ENCODE data around the gene KCNN4. TPM values are rescaled to one million over a fixed set of nuclear protein-coding genes. Genes with fewer than 3 reads are reported as not detected.
"Not testable (repeated sequence)": the region's sequence is repeated elsewhere in the genome, so short reads cannot be mapped to it uniquely, and the experiment has no call there.

The KCNN4 gene
- total RNA-seq, 1 donor, result 7.2 TPM

DNA sequence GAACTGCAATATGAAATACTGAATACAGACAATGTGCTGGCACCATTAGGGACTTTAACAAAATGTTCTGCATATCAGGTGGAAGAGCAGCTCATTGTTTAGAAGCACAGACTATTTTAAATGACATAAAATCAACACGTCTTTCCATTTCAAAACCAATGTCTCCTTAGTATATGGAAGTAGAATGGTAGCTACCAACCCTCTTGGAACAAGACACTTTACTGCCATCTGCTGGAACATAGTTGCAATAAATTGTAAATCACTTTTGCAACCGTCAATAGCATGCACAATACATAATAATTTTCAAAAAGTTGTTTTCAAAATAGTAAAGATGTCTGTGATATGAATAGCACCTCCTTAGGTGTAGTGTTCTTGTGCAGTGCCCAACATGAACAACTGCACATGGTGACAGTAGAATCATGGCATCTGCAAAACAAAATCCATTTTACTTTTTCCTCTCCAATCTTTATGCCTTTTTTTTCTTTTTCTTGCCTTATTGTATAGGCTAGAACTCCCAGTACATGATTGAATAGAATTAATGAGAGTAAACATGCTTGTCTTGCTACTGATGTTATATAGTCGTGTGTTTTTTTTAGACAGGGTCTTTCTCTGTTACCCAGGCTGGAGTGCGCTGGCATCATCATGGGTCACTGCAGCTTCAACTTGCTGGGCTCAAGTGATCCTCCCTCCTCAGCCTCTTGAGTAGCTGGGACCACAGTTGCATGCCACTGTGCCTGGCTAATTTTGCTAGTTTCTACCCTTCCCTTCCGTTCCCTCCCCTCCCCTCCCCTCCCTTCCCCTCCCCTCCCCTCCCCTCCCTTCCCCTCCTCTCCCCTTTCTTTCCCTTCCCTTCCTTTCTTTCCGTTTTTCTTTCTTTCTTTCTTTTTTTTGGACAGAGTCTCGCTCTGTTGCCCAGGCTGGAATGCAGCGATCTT lies 29.3 kb upstream of the KCNN4 start:
- no peaks in the 10 kb centered on the region for H3K4me1 ChIP-seq (ENCODE audit: insufficient read depth, low read length)
- H4K20me1 ChIP-seq (ENCODE audit: insufficient read depth, low read length), result no peaks in the 10 kb centered on the region
- no peak overlapping the region for H3K4me3 ChIP-seq (ENCODE audit: insufficient read depth, low read length)
- H3K4me2 ChIP-seq (ENCODE audit: insufficient read depth, low read length), result no peak overlapping the region
- TF ChIP-seq, protein P1, sequence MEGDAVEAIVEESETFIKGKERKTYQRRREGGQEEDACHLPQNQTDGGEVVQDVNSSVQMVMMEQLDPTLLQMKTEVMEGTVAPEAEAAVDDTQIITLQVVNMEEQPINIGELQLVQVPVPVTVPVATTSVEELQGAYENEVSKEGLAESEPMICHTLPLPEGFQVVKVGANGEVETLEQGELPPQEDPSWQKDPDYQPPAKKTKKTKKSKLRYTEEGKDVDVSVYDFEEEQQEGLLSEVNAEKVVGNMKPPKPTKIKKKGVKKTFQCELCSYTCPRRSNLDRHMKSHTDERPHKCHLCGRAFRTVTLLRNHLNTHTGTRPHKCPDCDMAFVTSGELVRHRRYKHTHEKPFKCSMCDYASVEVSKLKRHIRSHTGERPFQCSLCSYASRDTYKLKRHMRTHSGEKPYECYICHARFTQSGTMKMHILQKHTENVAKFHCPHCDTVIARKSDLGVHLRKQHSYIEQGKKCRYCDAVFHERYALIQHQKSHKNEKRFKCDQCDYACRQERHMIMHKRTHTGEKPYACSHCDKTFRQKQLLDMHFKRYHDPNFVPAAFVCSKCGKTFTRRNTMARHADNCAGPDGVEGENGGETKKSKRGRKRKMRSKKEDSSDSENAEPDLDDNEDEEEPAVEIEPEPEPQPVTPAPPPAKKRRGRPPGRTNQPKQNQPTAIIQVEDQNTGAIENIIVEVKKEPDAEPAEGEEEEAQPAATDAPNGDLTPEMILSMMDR (IDR thresholded peaks at IDR 0.05; ENCODE audit: extremely low read depth, low read depth, low read length), result peak; percentile 58
- H3K9me3 ChIP-seq (ENCODE audit: low read depth, low read length), result no peaks in the 10 kb centered on the region
- no peaks in the 10 kb centered on the region for H3K36me3 ChIP-seq (ENCODE audit: insufficient read depth, low read length)
- no peak for DNase-seq (ENCODE audit: insufficient read length, low spot score, missing footprints)
- peaks cover 17% of the 10 kb centered on the region for H3K27me3 ChIP-seq (ENCODE audit: insufficient read depth, low read length)
- no peak overlapping the region for H2AFZ ChIP-seq (ENCODE audit: low read length)
- no peak overlapping the region for H3K27ac ChIP-seq (ENCODE audit: low read depth, low read length)
- H3K79me2 ChIP-seq (ENCODE audit: insufficient read depth, low read length), result no peaks in the 10 kb centered on the region

GRCh38 chr19:43807651-43808050 lies 26.9 kb upstream of the KCNN4 start:
- Histone ChIP-seq H3K79me2 (ENCODE audit: insufficient read depth, low read length) (no peaks in the 10 kb centered on the region), H3K36me3 (ENCODE audit: insufficient read depth, low read length) (no peaks in the 10 kb centered on the region), H4K20me1 (ENCODE audit: insufficient read depth, low read length) (no peaks in the 10 kb centered on the region), H3K27me3 (ENCODE audit: insufficient read depth, low read length) (peaks cover 20% of the 10 kb centered on the region), H3K27ac (ENCODE audit: low read depth, low read length) (no peak overlapping the region), H3K4me1 (ENCODE audit: insufficient read depth, low read length) (no peaks in the 10 kb centered on the region), H3K4me2 (ENCODE audit: insufficient read depth, low read length) (no peak overlapping the region), H3K9me3 (ENCODE audit: low read depth, low read length) (no peaks in the 10 kb centered on the region), H2AFZ (ENCODE audit: low read length) (no peak overlapping the region), H3K4me3 (ENCODE audit: insufficient read depth, low read length) (no peak overlapping the region)
- TF ChIP-seq, protein P1 (IDR thresholded peaks at IDR 0.05; ENCODE audit: extremely low read depth, low read depth, low read length), result no peak
- no peak for DNase-seq (ENCODE audit: insufficient read length, low spot score, missing footprints)

- H3K27ac ChIP-seq (ENCODE audit: low read depth, low read length), result no peak overlapping the region
- DNase-seq (ENCODE audit: insufficient read length, low spot score, missing footprints), result no peak
- H3K9me3 ChIP-seq (ENCODE audit: low read depth, low read length), result no peaks in the 10 kb centered on the region
These were observed 26.1 kb upstream of the KCNN4 start for GRCh38 chr19:43806848-43807247.

DNA sequence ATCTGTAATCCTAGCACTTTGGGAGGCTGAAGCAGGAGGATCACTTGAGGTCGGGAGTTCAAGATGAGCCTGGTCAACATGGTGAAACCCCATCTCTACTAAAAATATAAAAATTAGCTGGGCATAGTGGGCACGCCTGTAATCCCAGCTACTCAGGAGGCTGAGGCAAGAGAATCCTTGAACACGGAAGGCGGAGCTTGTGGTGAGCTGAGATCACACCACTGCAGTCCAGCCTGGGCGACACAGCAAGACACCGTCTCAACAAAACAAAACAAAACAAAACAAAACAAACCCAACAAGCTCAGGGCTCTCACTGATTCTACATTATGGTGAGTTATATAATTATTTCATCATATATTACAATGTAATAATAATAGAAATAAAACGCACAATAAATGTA lies 25.6 kb upstream of the KCNN4 start:
- H2AFZ ChIP-seq (ENCODE audit: low read length); H4K20me1 ChIP-seq (ENCODE audit: insufficient read depth, low read length); H3K4me3 ChIP-seq (ENCODE audit: insufficient read depth, low read length); H3K9me3 ChIP-seq (ENCODE audit: low read depth, low read length); DNase-seq (ENCODE audit: insufficient read length, low spot score, missing footprints); H3K4me1 ChIP-seq (ENCODE audit: insufficient read depth, low read length); H3K36me3 ChIP-seq (ENCODE audit: insufficient read depth, low read length); H3K4me2 ChIP-seq (ENCODE audit: insufficient read depth, low read length); H3K27ac ChIP-seq (ENCODE audit: low read depth, low read length); H3K79me2 ChIP-seq (ENCODE audit: insufficient read depth, low read length): not testable (repeated sequence)
- peaks cover 22% of the 10 kb centered on the region for H3K27me3 ChIP-seq (ENCODE audit: insufficient read depth, low read length)

More at GRCh38 chr19:43806848-43807247, 26.1 kb upstream of the KCNN4 start:
- TF ChIP-seq, protein P1 (IDR thresholded peaks at IDR 0.05; ENCODE audit: extremely low read depth, low read depth, low read length), result no peak
- no peaks in the 10 kb centered on the region for H4K20me1 ChIP-seq (ENCODE audit: insufficient read depth, low read length)
- peaks cover 20% of the 10 kb centered on the region for H3K27me3 ChIP-seq (ENCODE audit: insufficient read depth, low read length)
- H3K4me1 ChIP-seq (ENCODE audit: insufficient read depth, low read length), result no peaks in the 10 kb centered on the region
- H3K79me2 ChIP-seq (ENCODE audit: insufficient read depth, low read length), result no peaks in the 10 kb centered on the region
- no peak overlapping the region for H3K4me2 ChIP-seq (ENCODE audit: insufficient read depth, low read length)
- H3K36me3 ChIP-seq (ENCODE audit: insufficient read depth, low read length), result no peaks in the 10 kb centered on the region
- no peak overlapping the region for H2AFZ ChIP-seq (ENCODE audit: low read length)
- no peak overlapping the region for H3K4me3 ChIP-seq (ENCODE audit: insufficient read depth, low read length)

Measured in osteoblast (primary cell).